DOHH2 (cell line): Measurements from ENCODE around the gene LSM7.

Experiments used
- H3F3A ChIP-seq: fragments of 200-600 bp; sonication (generic), shearing (Covaris generic); 2 replicates; pipeline ENCODE4 v1.6.0; 2016; ENCODE audit warnings: antibody characterized with exemption, mild to moderate bottlenecking; ENCODE audit not compliant: control insufficient read depth, insufficient read depth
- H3K27ac ChIP-seq: fragments of 200-600 bp; sonication (generic); 2 replicates; pipeline ENCODE4 v1.5.1; 2014; ENCODE audit warnings: low read depth, mild to moderate bottlenecking, low read length, moderate library complexity
- H3K27me3 ChIP-seq: fragments of 200-600 bp; sonication (generic); 2 replicates; pipeline ENCODE4 v1.6.1; 2014; ENCODE audit warnings: mild to moderate bottlenecking, low read length, mixed read lengths; ENCODE audit not compliant: control insufficient read depth
- H3K36me3 ChIP-seq: fragments of 200-600 bp; sonication (generic); 2 replicates; pipeline ENCODE4 v1.6.1; 2014; ENCODE audit warnings: mild to moderate bottlenecking, low read length, moderate library complexity, mixed read lengths; ENCODE audit not compliant: control insufficient read depth
- H3K4me1 ChIP-seq: fragments of 200-600 bp; sonication (generic); 2 replicates; pipeline ENCODE4 v1.6.1; 2014; ENCODE audit warnings: mild to moderate bottlenecking, low read length, mixed read lengths; ENCODE audit not compliant: control insufficient read depth
- H3K4me2 ChIP-seq: fragments of 200-600 bp; sonication (generic); 2 replicates; pipeline ENCODE4 v1.6.0; 2014; ENCODE audit warnings: mild to moderate bottlenecking, low read length, moderate library complexity
- H3K4me3 ChIP-seq: fragments of 200-600 bp; sonication (generic); 2 replicates; pipeline ENCODE4 v1.5.1; 2014; ENCODE audit warnings: mild to moderate bottlenecking, low read length, mixed read lengths
- H3K79me2 ChIP-seq: fragments of 200-600 bp; sonication (generic); 2 replicates; pipeline ENCODE4 v1.6.1; 2014; ENCODE audit warnings: mild to moderate bottlenecking, low read length, mixed read lengths; ENCODE audit not compliant: control insufficient read depth
- H3K9me2 ChIP-seq: fragments of 200-600 bp; sonication (generic); replicated peaks from 2 replicates; pipeline ENCODE4 v1.6.1; 2014; ENCODE audit warnings: mild to moderate bottlenecking, low read length, mixed read lengths; ENCODE audit not compliant: control insufficient read depth
- H3K9me3 ChIP-seq: fragments of 200-600 bp; sonication (generic); 2 replicates; pipeline ENCODE4 v1.6.1; 2014; ENCODE audit warnings: antibody characterized with exemption, low read length, mixed read lengths; ENCODE audit not compliant: control insufficient read depth, insufficient read depth
- H4K20me1 ChIP-seq: fragments of 200-600 bp; sonication (generic); 2 replicates; pipeline ENCODE4 v1.6.0; 2014; ENCODE audit warnings: low read depth, mild to moderate bottlenecking, antibody characterized with exemption, low read length, moderate library complexity; ENCODE audit not compliant: control insufficient read depth, insufficient read depth
- EZH2phosphoT487 ChIP-seq: fragments of 200-600 bp; sonication (generic); IDR thresholded peaks from 2 replicates; pipeline ENCODE4 v1.6.1; 2017; ENCODE audit warnings: borderline replicate concordance, mild to moderate bottlenecking, antibody characterized with exemption, low read length, moderate library complexity, mixed read lengths
- TF ChIP-seq, protein P1 (sequence below): fragments of 200-600 bp; sonication (generic); IDR thresholded peaks from one replicate; pipeline ENCODE4 v1.5.1; 2014; ENCODE audit warnings: antibody characterized with exemption, mild to moderate bottlenecking, low read depth, low read length; ENCODE audit not compliant: poor library complexity, severe bottlenecking

Gene LSM7

DNA sequence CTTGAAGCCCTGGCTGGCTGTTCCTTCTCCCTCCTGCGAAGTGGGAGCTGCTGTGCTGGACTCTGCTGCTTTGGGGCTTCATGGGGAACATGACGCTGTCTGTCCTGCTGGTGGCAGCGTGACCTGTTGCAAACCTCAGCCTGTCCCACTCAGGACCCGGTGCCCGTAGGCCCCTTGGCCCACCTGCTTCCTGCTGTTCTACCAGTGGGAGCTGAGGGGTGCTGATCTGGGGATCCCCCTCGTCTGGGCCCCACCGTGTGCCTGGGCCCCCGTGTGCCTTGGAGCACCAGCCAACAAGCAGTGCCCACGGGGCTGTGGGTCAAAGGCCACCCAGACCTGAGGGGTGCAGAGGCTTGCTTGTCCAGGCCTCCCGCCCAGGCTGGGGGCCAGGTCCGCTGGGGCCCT lies 5.4 kb upstream of the LSM7 start:
- peaks cover 23% of the 10 kb centered on the region for H3F3A ChIP-seq
- H4K20me1 ChIP-seq = peaks cover 22% of the 10 kb centered on the region
- peaks cover 19% of the 10 kb centered on the region; the same call in 1 of the 2 replicates for H3K9me3 ChIP-seq
- H3K36me3 ChIP-seq = peaks cover 52% of the 10 kb centered on the region
- peak overlapping the region; percentile 94; the same call in 1 of the 2 replicates for H3K27ac ChIP-seq
- no peaks in the 10 kb centered on the region for H3K27me3 ChIP-seq
- H3K4me1 ChIP-seq = peaks cover 48% of the 10 kb centered on the region
- H3K4me2 ChIP-seq = peak overlapping the region; percentile 36; the same call in 1 of the 2 replicates
- TF ChIP-seq EZH2phosphoT487 = no peak
- TF ChIP-seq, protein P1, sequence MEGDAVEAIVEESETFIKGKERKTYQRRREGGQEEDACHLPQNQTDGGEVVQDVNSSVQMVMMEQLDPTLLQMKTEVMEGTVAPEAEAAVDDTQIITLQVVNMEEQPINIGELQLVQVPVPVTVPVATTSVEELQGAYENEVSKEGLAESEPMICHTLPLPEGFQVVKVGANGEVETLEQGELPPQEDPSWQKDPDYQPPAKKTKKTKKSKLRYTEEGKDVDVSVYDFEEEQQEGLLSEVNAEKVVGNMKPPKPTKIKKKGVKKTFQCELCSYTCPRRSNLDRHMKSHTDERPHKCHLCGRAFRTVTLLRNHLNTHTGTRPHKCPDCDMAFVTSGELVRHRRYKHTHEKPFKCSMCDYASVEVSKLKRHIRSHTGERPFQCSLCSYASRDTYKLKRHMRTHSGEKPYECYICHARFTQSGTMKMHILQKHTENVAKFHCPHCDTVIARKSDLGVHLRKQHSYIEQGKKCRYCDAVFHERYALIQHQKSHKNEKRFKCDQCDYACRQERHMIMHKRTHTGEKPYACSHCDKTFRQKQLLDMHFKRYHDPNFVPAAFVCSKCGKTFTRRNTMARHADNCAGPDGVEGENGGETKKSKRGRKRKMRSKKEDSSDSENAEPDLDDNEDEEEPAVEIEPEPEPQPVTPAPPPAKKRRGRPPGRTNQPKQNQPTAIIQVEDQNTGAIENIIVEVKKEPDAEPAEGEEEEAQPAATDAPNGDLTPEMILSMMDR = peak; percentile 13
- peaks cover 96% of the 10 kb centered on the region for H3K79me2 ChIP-seq
- no peak overlapping the region for H3K4me3 ChIP-seq
- no peaks in the 10 kb centered on the region for H3K9me2 ChIP-seq

DNA sequence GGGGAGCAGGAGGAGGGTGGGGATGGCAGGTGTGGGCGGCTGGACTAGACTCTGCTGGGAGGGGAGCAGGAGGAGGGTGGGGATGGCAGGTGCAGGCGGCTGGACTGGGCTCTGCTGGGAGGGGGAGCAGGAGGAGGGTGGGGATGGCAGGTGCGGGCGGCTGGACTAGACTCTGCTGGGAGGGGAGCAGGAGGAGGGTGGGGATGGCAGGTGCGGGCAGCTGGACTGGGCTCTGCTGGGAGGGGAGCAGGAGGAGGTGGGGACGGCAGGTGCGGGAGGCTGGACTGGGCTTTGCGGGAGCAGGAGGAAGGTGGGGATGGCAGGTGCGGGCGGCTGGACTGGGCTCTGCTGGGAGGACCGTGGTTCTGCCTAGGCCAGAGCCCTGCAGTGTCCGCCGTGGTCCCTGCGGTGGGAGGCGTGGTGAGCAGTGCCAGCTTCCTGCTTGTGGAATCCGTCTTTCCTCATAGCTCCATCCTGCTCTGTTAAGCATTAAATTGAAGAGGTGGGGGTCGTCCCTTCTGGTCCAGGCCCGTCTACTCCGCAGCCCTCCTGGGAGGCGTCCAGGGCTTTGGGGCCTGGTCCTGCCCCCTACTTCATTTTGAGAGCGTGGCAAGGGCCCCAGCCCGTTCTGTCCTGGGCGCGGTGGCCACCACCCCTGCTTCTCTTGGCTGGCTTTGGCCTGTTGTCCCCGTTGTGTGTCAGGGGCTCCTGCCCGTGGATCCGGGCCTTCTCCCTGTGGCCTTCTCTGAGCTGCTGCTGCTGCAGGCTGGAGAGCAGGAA lies 4.8 kb upstream of the LSM7 start:
- no peaks in the 10 kb centered on the region for H3K27me3 ChIP-seq
- peak overlapping the region; percentile 89 for H3K4me2 ChIP-seq
- H3K4me1 ChIP-seq = peaks cover 48% of the 10 kb centered on the region
- peaks cover 52% of the 10 kb centered on the region for H3K36me3 ChIP-seq
- H3K9me3 ChIP-seq = peaks cover 19% of the 10 kb centered on the region; the same call in 1 of the 2 replicates
- H3K9me2 ChIP-seq = no peaks in the 10 kb centered on the region
- peaks cover 23% of the 10 kb centered on the region for H3F3A ChIP-seq
- H4K20me1 ChIP-seq = peaks cover 22% of the 10 kb centered on the region
- H3K4me3 ChIP-seq = peak overlapping the region; percentile 69; the same call in 1 of the 2 replicates
- H3K27ac ChIP-seq = peak overlapping the region; percentile 94
- H3K79me2 ChIP-seq = peaks cover 96% of the 10 kb centered on the region
- TF ChIP-seq, protein P1 = no peak
- no peak for TF ChIP-seq EZH2phosphoT487

DNA sequence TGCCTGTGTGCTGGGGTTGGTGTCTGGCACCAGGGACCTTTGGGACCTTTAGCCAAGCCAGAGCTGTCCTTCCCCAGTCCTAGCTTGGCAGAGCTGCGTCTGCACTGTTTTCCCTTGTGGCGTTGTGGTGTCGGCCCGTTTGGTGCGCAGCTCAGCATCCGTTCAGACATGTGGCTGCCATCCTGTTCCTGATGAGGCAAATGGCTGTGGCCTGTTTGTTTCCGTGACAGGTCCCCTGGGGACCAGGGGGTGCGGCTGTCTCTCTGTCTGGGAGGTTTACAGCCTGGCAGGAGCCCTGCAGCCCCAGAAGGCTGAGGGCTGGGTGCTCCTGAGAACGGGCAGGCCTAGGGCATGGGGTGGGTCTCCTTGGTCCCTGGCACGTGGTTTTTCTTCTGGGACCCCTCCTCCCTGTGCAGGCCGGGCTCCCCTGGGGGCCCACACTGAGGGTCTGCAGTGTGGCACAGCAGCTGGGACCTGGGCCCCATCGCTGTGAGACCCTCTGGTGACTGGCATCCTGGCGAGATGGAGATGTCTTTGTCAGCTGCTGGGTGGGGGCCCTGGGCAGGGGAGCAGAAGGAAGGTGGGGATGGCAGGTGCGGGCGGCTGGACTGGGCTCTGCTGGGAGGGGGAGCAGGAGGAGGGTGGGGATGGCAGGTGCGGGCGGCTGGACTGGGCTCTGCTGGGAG lies 4.1 kb upstream of the LSM7 start:
- TF ChIP-seq, protein P1 = no peak
- TF ChIP-seq EZH2phosphoT487 = no peak
- peak overlapping the region; percentile 69 for H3K4me3 ChIP-seq
- H3K27ac ChIP-seq = peak overlapping the region; percentile 94
- H3K4me1 ChIP-seq = peaks cover 50% of the 10 kb centered on the region
- H3K4me2 ChIP-seq = peak overlapping the region; percentile 89
- H3K9me3 ChIP-seq = peaks cover 19% of the 10 kb centered on the region; the same call in 1 of the 2 replicates
- H3K36me3 ChIP-seq = peaks cover 54% of the 10 kb centered on the region
- H3F3A ChIP-seq = peaks cover 23% of the 10 kb centered on the region
- no peaks in the 10 kb centered on the region for H3K27me3 ChIP-seq
- H3K9me2 ChIP-seq = no peaks in the 10 kb centered on the region
- H4K20me1 ChIP-seq = peaks cover 22% of the 10 kb centered on the region
- peaks cover 96% of the 10 kb centered on the region for H3K79me2 ChIP-seq
